ENCODE measurements around the gene COMMD7. TPM values are rescaled to one million over a fixed set of nuclear protein-coding genes. Genes with fewer than 3 reads are reported as not detected.

Gene COMMD7
- total and polyA plus RNA-seq, 2 of the 4 experiments (the other 2 are of a cell fraction), result 51.8 to 67.5 TPM

DNA sequence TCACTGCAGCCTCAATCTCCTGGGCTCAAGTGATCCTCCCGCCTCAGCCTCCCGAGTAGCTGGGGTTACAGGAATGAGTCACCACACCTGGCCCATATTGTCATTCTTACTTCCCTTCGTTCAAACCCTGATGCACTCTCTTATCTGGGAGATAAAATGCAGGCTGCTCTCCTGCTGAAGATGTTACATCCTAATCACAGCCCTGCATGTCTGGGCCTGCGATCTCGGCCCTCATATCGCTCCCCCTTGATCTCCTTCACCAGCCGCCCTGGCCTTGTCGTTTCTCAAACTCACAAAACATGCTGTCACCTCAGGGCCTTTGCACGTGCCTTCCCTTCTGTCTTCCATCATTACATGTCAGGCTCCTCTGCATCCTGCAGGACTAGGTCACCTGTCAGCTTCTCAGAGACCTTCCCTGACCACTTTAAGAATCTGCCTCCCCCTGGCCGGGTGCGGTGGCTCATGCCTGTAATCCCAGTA is 60.7 kb downstream of the COMMD7 start:
- BruUV-seq (replicated peaks), result no TSS peak
- no peaks in the 10 kb centered on the region; the same call in 1 of the 2 replicates for H4K20me1 ChIP-seq (ENCODE audit: insufficient read depth, low read length)
- H3K4ac ChIP-seq (ENCODE audit: low read depth, low read length), result no peak overlapping the region
- no peaks in the 10 kb centered on the region for H3K9me3 ChIP-seq (ENCODE audit: control insufficient read depth, insufficient read depth, low read length)
- POLR2A ChIA-PET (ENCODE audit: unreplicated experiment), result interaction anchor here (0.6 kb wide), 1 partner anchor 63 kb away, joined by 4 read pairs; no protein-coding TSS in a partner anchor
- H3K4me3 ChIP-seq (ENCODE audit: insufficient read depth, low read depth, low read length), result no peak overlapping the region
- no peak overlapping the region for H3K56ac ChIP-seq (ENCODE audit: extremely low read depth, insufficient read depth, low read length)
- H2BK120ac ChIP-seq (ENCODE audit: low read depth, low read length), result no peak overlapping the region
- no peak overlapping the region for H2AFZ ChIP-seq (replicated peaks; ENCODE audit: low read length, poor library complexity)
- H4K91ac ChIP-seq (ENCODE audit: insufficient read depth, low read depth, low read length), result no peak overlapping the region
- DNase-seq (no peak), ATAC-seq (ENCODE audit: low read depth) (no peak)
- no peak overlapping the region for H3K4me2 ChIP-seq (ENCODE audit: low read depth, low read length)
- no peak overlapping the region for H2AK9ac ChIP-seq (replicated peaks; ENCODE audit: low read depth, low read length, poor library complexity)
- no peak overlapping the region for H2AK5ac ChIP-seq (ENCODE audit: low read depth, low read length)
- peaks cover 3% of the 10 kb centered on the region; the same call in 1 of the 2 replicates for H3K9me1 ChIP-seq (ENCODE audit: insufficient read depth, low read length)
- H2BK20ac ChIP-seq (ENCODE audit: low read depth, low read length), result no peak overlapping the region
- 89% methylated on average over 10 of the region's 11 CpGs; no CpG with 5 or more reads in 1 of the 2 experiments for WGBS, 2 experiments (ENCODE audit: extremely low coverage in 2 of 2, insufficient read length in 1 of 2)
- no peak overlapping the region for H3K9ac ChIP-seq (ENCODE audit: low read depth, low read length)
- H2BK15ac ChIP-seq (ENCODE audit: low read depth, low read length), result no peak overlapping the region
- CTCF ChIA-PET, result no interaction called here
- H3K14ac ChIP-seq (replicated peaks; ENCODE audit: low read depth, low read length), result no peak overlapping the region
- H4K5ac ChIP-seq (ENCODE audit: low read depth, low read length), result no peak overlapping the region
- no peaks in the 10 kb centered on the region for H3K27me3 ChIP-seq (ENCODE audit: control insufficient read depth, insufficient read depth, low read length)
- no peak overlapping the region for H3K18ac ChIP-seq (ENCODE audit: low read depth, low read length)
- H3K4me1 ChIP-seq (ENCODE audit: control insufficient read depth, insufficient read depth, low read length), result peaks cover 7% of the 10 kb centered on the region
- intact Hi-C loops (cut with micrococcal nuclease) (loop anchor here (10.0 kb wide), 1 partner anchor 58 kb away; no protein-coding TSS in a partner anchor), dilution Hi-C loops (cut with HindIII; ENCODE audit: low sequenced_read_pairs, unreplicated experiment) (no loop called here), in situ Hi-C loops (cut with MboI; ENCODE audit: low sequenced_read_pairs) (no loop called here)
- H4K8ac ChIP-seq (ENCODE audit: low read depth in 2 of 2, low read length in 2 of 2), result no peak overlapping the region
- TF ChIP-seq CEBPB (IDR thresholded peaks at IDR 0.05; ENCODE audit: low read depth, low read length) (no peak), RCOR1 (IDR thresholded peaks at IDR 0.05; ENCODE audit: insufficient replicate concordance, low read length) (no peak), POLR2A (IDR thresholded peaks at IDR 0.05; ENCODE audit: low read depth, low read length) (no peak)
- TF ChIP-seq, protein P1, sequence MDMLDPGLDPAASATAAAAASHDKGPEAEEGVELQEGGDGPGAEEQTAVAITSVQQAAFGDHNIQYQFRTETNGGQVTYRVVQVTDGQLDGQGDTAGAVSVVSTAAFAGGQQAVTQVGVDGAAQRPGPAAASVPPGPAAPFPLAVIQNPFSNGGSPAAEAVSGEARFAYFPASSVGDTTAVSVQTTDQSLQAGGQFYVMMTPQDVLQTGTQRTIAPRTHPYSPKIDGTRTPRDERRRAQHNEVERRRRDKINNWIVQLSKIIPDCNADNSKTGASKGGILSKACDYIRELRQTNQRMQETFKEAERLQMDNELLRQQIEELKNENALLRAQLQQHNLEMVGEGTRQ (IDR thresholded peaks at IDR 0.05; ENCODE audit: low read depth, low read length), result no peak
- H3K23ac ChIP-seq (ENCODE audit: low read depth, low read length), result no peak overlapping the region; the same call in 1 of the 2 replicates
- H2BK5ac ChIP-seq (ENCODE audit: low read depth, low read length, poor library complexity, severe bottlenecking), result no peak overlapping the region
- H3K27ac ChIP-seq (ENCODE audit: insufficient read depth, low read length), result no peak overlapping the region
- no peaks in the 10 kb centered on the region for H3K79me1 ChIP-seq (ENCODE audit: low read depth in 1 of 2, low read length in 2 of 2)
- H3K36me3 ChIP-seq (ENCODE audit: control insufficient read depth, insufficient read depth, low read length), result no peaks in the 10 kb centered on the region

Measured in IMR-90 (cell line).